KMS-11 (cell line): ENCODE measurements around the gene BIVM.

Source experiments
- H2AFZ ChIP-seq: fragments of 200-600 bp; sonication (generic); 2 replicates; pipeline ENCODE4 v1.6.1; 2016; ENCODE audit warnings: antibody characterized with exemption, mixed run types, low read depth
- H3K27ac ChIP-seq: fragments of 200-600 bp; sonication (generic); 2 replicates; pipeline ENCODE4 v1.6.1; 2016; ENCODE audit warnings: mild to moderate bottlenecking, mixed run types
- H3K27me3 ChIP-seq: fragments of 200-600 bp; sonication (generic); 2 replicates; pipeline ENCODE4 v1.6.1; 2017; ENCODE audit warnings: mild to moderate bottlenecking, low read depth, mixed run types, moderate library complexity; ENCODE audit not compliant: insufficient read depth
- H3K36me3 ChIP-seq: fragments of 200-600 bp; sonication (generic); 2 replicates; pipeline ENCODE4 v1.6.1; 2017; ENCODE audit warnings: mild to moderate bottlenecking, mixed run types; ENCODE audit not compliant: insufficient read depth
- H3K4me1 ChIP-seq: fragments of 200-600 bp; sonication (generic); 2 replicates; pipeline ENCODE4 v1.6.1; 2016; ENCODE audit warnings: mild to moderate bottlenecking, low read depth, mixed run types; ENCODE audit not compliant: poor library complexity, severe bottlenecking
- H3K4me2 ChIP-seq: fragments of 200-600 bp; sonication (generic); 2 replicates; pipeline ENCODE4 v1.7.0; 2016; ENCODE audit warnings: mild to moderate bottlenecking, mixed run types
- H3K4me3 ChIP-seq: fragments of 200-600 bp; sonication (generic); IDR thresholded peaks from 2 replicates; pipeline ENCODE4 v1.6.1; 2017; ENCODE audit warnings: low read depth, low read length, mixed read lengths; ENCODE audit not compliant: insufficient read depth
- H3K79me2 ChIP-seq: fragments of 200-600 bp; sonication (generic); 2 replicates; pipeline ENCODE4 v1.6.1; 2016; ENCODE audit warnings: low read depth, mixed run types; ENCODE audit not compliant: insufficient read depth
- H3K9ac ChIP-seq: fragments of 200-600 bp; sonication (generic); 2 replicates; pipeline ENCODE4 v1.6.1; 2016; ENCODE audit warnings: mild to moderate bottlenecking, mixed run types
- H4K20me1 ChIP-seq: fragments of 200-600 bp; sonication (generic); 2 replicates; pipeline ENCODE4 v1.6.1; 2016; ENCODE audit warnings: mild to moderate bottlenecking, mixed run types; ENCODE audit not compliant: insufficient read depth
- TF ChIP-seq, protein P1 (sequence below): fragments of 200-600 bp; sonication (generic); conservative IDR thresholded peaks from 2 replicates; pipeline ENCODE4 v1.6.1; 2017; ENCODE audit warnings: low read depth, mild to moderate bottlenecking, antibody characterized with exemption, low read length, moderate library complexity, mixed read lengths

BIVM gene

GRCh38 chr13:102771298-102772041 lies 27.4 kb upstream of the BIVM start:
- H2AFZ ChIP-seq = no peak overlapping the region
- H3K27ac ChIP-seq = no peak overlapping the region
- no peaks in the 10 kb centered on the region for H4K20me1 ChIP-seq
- H3K36me3 ChIP-seq = no peaks in the 10 kb centered on the region
- H3K79me2 ChIP-seq = no peaks in the 10 kb centered on the region
- peaks cover 8% of the 10 kb centered on the region for H3K4me1 ChIP-seq
- no peak overlapping the region for H3K4me3 ChIP-seq
- no peaks in the 10 kb centered on the region for H3K27me3 ChIP-seq
- TF ChIP-seq, protein P1, sequence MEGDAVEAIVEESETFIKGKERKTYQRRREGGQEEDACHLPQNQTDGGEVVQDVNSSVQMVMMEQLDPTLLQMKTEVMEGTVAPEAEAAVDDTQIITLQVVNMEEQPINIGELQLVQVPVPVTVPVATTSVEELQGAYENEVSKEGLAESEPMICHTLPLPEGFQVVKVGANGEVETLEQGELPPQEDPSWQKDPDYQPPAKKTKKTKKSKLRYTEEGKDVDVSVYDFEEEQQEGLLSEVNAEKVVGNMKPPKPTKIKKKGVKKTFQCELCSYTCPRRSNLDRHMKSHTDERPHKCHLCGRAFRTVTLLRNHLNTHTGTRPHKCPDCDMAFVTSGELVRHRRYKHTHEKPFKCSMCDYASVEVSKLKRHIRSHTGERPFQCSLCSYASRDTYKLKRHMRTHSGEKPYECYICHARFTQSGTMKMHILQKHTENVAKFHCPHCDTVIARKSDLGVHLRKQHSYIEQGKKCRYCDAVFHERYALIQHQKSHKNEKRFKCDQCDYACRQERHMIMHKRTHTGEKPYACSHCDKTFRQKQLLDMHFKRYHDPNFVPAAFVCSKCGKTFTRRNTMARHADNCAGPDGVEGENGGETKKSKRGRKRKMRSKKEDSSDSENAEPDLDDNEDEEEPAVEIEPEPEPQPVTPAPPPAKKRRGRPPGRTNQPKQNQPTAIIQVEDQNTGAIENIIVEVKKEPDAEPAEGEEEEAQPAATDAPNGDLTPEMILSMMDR = no peak
- H3K4me2 ChIP-seq = no peak overlapping the region
- H3K9ac ChIP-seq = no peak overlapping the region

DNA sequence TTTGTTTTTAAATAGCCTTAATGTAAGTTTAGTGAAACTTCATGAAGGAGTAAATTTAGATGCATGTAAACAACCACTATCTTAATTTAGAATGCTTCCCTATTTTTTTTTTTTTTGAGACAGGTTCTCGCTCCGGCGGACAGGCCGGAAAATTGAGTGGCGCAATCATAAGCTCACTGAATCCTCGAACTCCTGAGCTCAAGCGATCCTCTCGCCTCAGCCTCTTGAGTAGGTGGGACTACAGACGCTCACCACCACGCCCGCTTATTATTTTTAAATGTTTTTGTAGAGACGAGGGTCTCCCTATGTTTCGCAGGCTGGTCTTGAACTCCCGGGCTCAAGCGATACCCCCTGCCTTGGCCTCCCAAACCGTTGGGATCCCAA lies 26.9 kb upstream of the BIVM start:
- no peak overlapping the region for H3K4me3 ChIP-seq
- no peak overlapping the region for H3K9ac ChIP-seq
- no peaks in the 10 kb centered on the region for H4K20me1 ChIP-seq
- TF ChIP-seq, protein P1 = no peak
- no peaks in the 10 kb centered on the region for H3K27me3 ChIP-seq
- H3K36me3 ChIP-seq = no peaks in the 10 kb centered on the region
- no peak overlapping the region for H2AFZ ChIP-seq
- H3K79me2 ChIP-seq = no peaks in the 10 kb centered on the region
- peaks cover 8% of the 10 kb centered on the region for H3K4me1 ChIP-seq
- H3K4me2 ChIP-seq = no peak overlapping the region
- no peak overlapping the region for H3K27ac ChIP-seq

DNA sequence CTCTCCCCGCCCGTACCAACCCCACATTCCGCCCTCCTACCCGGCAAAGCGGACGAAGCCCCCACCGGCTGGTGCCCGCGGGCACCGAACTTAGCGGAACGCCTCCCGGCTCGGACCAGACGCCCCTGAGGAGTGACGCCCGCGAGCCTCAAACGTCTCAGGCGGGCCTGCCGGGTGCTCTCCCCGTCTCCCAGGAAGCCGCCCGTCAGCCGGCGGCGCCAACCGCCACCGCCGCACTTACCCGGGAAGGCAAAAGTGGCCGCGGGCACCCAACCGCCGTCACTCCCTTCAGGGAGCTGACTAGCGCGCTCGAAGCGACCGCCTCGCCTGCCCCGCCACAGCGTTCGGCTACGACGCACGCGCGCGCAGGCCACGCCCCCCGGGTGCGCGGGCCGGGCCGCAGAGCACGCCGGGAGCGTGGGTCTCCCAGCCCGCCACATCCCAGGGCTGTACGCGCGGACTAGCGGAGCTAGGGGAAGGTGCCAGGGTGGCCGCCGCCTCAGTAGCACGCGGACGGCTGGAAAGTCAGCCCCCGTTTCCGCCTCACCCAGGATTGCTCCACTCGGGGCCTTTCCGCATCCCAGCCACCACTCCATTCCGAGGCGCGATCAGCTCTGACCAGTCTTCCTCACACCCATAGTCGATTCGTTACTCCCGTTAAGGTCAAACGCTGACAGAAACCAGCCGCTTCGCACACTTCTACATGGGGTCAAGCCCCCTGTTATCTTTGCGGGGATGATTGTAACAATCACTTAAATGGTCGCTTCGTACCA lies 25.3 kb upstream of the BIVM start, which contains the start of gene TEX30:
TSS of gene TEX30 (minus strand) at position 346 of the 773 bp plus-strand sequence. CDS start 3,760 bp downstream, outside the sequence.
- no peaks in the 10 kb centered on the region for H3K36me3 ChIP-seq
- TF ChIP-seq, protein P1 = no peak
- H2AFZ ChIP-seq = peak within 1 kb of the TSS; percentile 86
- no peak within 1 kb of the TSS for H3K4me3 ChIP-seq
- peak within 1 kb of the TSS; percentile 74; the same call in 1 of the 2 replicates for H3K9ac ChIP-seq
- H3K27ac ChIP-seq = peak within 1 kb of the TSS; percentile 54
- peaks cover 8% of the 10 kb centered on the region for H3K4me1 ChIP-seq
- H3K27me3 ChIP-seq = no peaks in the 10 kb centered on the region
- H3K4me2 ChIP-seq = peak within 1 kb of the TSS; percentile 29
- H4K20me1 ChIP-seq = no peaks in the 10 kb centered on the region
- H3K79me2 ChIP-seq = no peaks in the 10 kb centered on the region

- Histone ChIP-seq H3K27ac (0 out of 2 replicates have a peak overlapping the region, but pooled peaks have one; percentile 22), H3K36me3 (no peaks in the 10 kb centered on the region), H3K9ac (peak overlapping the region; percentile 74; the same call in 1 of the 2 replicates), H3K4me2 (0 out of 2 replicates have a peak overlapping the region, but pooled peaks have one; percentile 17), H3K27me3 (no peaks in the 10 kb centered on the region), H4K20me1 (no peaks in the 10 kb centered on the region), H3K79me2 (no peaks in the 10 kb centered on the region), H3K4me1 (peaks cover 8% of the 10 kb centered on the region), H2AFZ (peak overlapping the region; percentile 86; the same call in 1 of the 2 replicates), H3K4me3 (no peak overlapping the region)
- TF ChIP-seq, protein P1 = no peak
Measured at GRCh38 chr13:102774214-102774568, 24.7 kb upstream of the BIVM start.
